Gastroesophageal sphincter (tissue), 3 donors: Measurements from ENCODE around the gene MYLK.

ENCODE experiments used
- EP300 ChIP-seq: sonication (generic); formaldehyde crosslinking; IDR thresholded peaks from one replicate; pipeline ENCODE4 v1.6.1; 2017; ENCODE audit warnings: antibody characterized with exemption, mild to moderate bottlenecking
- POLR2A ChIP-seq, 2 donors: fragments of 450-650 bp; IDR thresholded peaks; one replicate each; pipeline ENCODE4 v1.6.1; 2017; ENCODE audit warnings: antibody characterized with exemption in 2 of 2, mild to moderate bottlenecking in 2 of 2, moderate library complexity in 1 of 2
- TF ChIP-seq, protein P1 (sequence below), 4 experiments: fragments of 200-600 bp in 2 of 4; fragments of 450-650 bp in 2 of 4; sonication (generic) in 1 of 4; IDR thresholded peaks; one replicate each; pipeline ENCODE4 v1.5.1; 2017 to 2019; ENCODE audit warnings: antibody characterized with exemption in 4 of 4, mild to moderate bottlenecking in 2 of 4, moderate library complexity in 2 of 4

DNA sequence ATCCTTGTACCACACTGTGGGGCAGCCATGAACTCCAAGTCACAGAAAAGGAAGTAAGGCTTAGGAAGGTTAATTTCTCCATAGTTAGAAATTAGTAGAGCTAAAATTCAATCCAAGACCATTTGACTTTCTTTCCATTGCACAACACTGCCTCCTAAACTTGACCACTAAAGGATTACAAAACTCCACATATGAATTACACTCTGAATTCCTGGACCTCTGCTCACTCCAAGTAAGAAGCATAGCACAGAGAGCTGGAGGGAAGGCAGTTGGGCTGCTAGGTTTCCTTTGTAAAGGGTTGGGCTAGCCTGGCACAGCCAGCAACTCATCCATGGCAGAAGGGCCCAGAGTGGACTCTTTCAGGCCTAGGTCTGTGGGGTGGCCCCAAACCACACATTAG, 134.4 kb downstream of the MYLK start:
- TF ChIP-seq POLR2A (IDR thresholded peaks at IDR 0.05): no peak
- TF ChIP-seq, protein P1, sequence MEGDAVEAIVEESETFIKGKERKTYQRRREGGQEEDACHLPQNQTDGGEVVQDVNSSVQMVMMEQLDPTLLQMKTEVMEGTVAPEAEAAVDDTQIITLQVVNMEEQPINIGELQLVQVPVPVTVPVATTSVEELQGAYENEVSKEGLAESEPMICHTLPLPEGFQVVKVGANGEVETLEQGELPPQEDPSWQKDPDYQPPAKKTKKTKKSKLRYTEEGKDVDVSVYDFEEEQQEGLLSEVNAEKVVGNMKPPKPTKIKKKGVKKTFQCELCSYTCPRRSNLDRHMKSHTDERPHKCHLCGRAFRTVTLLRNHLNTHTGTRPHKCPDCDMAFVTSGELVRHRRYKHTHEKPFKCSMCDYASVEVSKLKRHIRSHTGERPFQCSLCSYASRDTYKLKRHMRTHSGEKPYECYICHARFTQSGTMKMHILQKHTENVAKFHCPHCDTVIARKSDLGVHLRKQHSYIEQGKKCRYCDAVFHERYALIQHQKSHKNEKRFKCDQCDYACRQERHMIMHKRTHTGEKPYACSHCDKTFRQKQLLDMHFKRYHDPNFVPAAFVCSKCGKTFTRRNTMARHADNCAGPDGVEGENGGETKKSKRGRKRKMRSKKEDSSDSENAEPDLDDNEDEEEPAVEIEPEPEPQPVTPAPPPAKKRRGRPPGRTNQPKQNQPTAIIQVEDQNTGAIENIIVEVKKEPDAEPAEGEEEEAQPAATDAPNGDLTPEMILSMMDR (IDR thresholded peaks at IDR 0.05): no peak
- no peak for TF ChIP-seq EP300
